ENCODE measurements around the gene AFAP1. TPM values are rescaled to one million over a fixed set of nuclear protein-coding genes. Genes with fewer than 3 reads are reported as not detected.
A peak's percentile ranks its signal among the peaks of the same experiment; 100 is the strongest.

The AFAP1 gene
- polyA plus RNA-seq, 3 donors, result not detected

DNA sequence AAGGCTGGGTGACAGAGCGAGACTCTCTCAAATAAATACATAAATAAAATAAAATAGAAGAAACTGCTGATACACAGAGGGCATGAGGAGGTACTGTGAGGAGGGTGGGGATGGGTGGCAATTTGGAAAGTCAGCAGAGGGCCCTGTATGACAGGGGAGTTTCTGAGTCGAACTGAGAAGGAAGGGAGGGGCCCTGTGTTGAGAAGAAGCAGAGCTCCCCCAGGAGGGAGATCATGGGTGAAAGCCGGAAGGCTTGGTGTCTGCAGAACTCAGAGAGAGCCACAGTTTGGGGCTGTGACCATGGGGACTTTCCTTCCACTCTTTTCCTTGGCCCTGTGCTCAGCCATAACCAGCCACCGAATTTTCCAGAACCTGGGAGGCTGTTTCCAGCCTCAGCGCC, 24.8 kb upstream of the AFAP1 start:
- Mint-ChIP-seq H3K4me1 (peaks cover 7% of the 10 kb centered on the region), H3K36me3 (no peaks in the 10 kb centered on the region), H3K27me3 (ENCODE audit: low read depth in 3 of 3) (peaks cover 32 to 39% (median 32%) of the 10 kb centered on the region in 3 donors), H3K27ac (peak overlapping the region in 1 of 7 donors; percentile 52), H3K9me3 (peaks cover 0 to 4% (median 0%) of the 10 kb centered on the region in 7 donors), H3K4me3 (no peak overlapping the region)
- H3K9me3 ChIP-seq (replicated peaks in 1 of 2; ENCODE audit: control insufficient read depth in 1 of 2, insufficient read depth in 1 of 2, low read length in 2 of 2), result no peaks in the 10 kb centered on the region
- no peak for DNase-seq
- no peaks in the 10 kb centered on the region for H3K27me3 ChIP-seq (ENCODE audit: control insufficient read depth in 2 of 2, insufficient read depth in 2 of 2, low read length in 2 of 2)
- H3K4me1 ChIP-seq (ENCODE audit: control insufficient read depth in 1 of 2, insufficient read depth in 2 of 2, low read length in 2 of 2), result no peaks in the 10 kb centered on the region
- H3K9ac ChIP-seq (ENCODE audit: insufficient read depth, low read length, poor library complexity, severe bottlenecking), result no peak overlapping the region
- intact Hi-C loops (cut with micrococcal nuclease), result no loop called here
- H3K36me3 ChIP-seq (replicated peaks in 1 of 2; ENCODE audit: control insufficient read depth in 1 of 2, insufficient read depth in 2 of 2, low read length in 2 of 2), result no peaks in the 10 kb centered on the region
- TF ChIP-seq CTCF (IDR thresholded peaks at IDR 0.05), result no peak
- H3K27ac ChIP-seq (ENCODE audit: low read depth in 1 of 2, low read length in 2 of 2), result no peak overlapping the region
- no peak overlapping the region for H2AFZ ChIP-seq (ENCODE audit: insufficient read depth, low read depth, low read length, poor library complexity, severe bottlenecking)
- no peaks in the 10 kb centered on the region for H4K20me1 ChIP-seq (ENCODE audit: insufficient read depth, low read length)
- no peak overlapping the region for H3K4me3 ChIP-seq (replicated peaks in 1 of 3; ENCODE audit: low read depth in 2 of 3, low read length in 3 of 3)
- H3K4me2 ChIP-seq (replicated peaks; ENCODE audit: extremely low read depth, low read length, poor library complexity, severe bottlenecking), result no peak overlapping the region
- 86% methylated on average over 4 of the region's 5 CpGs for WGBS (ENCODE audit: insufficient coverage)
- no peaks in the 10 kb centered on the region for H3K79me2 ChIP-seq (ENCODE audit: insufficient read depth, low read length)

DNA sequence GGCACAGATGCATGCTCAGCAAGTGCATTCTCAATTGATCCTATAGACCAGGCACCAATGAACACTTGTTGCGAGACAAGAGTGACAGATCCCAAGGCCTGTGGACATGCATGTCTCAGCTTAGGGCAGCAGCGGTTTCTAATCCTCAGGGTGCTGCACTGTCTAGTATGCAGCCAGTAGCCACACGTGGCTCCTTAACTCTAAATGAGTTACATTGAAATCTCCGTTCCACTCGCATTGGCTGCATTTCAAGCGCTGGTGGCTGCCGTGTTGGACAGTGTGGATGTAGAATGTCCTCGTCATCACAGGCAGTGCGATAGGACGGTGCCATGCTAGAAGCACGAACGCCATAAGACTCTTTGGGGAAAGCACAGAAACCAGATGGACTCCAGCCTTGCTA, 24.0 kb upstream of the AFAP1 start:
- H3K27me3 ChIP-seq (ENCODE audit: control insufficient read depth in 2 of 2, insufficient read depth in 2 of 2, low read length in 2 of 2), result no peaks in the 10 kb centered on the region
- peaks cover 0 to 2% (median 0%) of the 10 kb centered on the region in 7 donors for H3K9me3 Mint-ChIP-seq
- WGBS (ENCODE audit: insufficient coverage), result 92% methylated on average over 11 of the region's 12 CpGs
- intact Hi-C loops (cut with micrococcal nuclease), result no loop called here
- no peak for TF ChIP-seq CTCF (IDR thresholded peaks at IDR 0.05)
- no peak overlapping the region for H3K27ac ChIP-seq (ENCODE audit: low read depth in 1 of 2, low read length in 2 of 2)
- H3K4me2 ChIP-seq (replicated peaks; ENCODE audit: extremely low read depth, low read length, poor library complexity, severe bottlenecking), result no peak overlapping the region
- no peak overlapping the region for H3K4me3 ChIP-seq (replicated peaks in 1 of 3; ENCODE audit: low read depth in 2 of 3, low read length in 3 of 3)
- no peaks in the 10 kb centered on the region for H4K20me1 ChIP-seq (ENCODE audit: insufficient read depth, low read length)
- H3K9me3 ChIP-seq (replicated peaks in 1 of 2; ENCODE audit: control insufficient read depth in 1 of 2, insufficient read depth in 1 of 2, low read length in 2 of 2), result no peaks in the 10 kb centered on the region
- no peak overlapping the region for H3K4me3 Mint-ChIP-seq
- H3K36me3 ChIP-seq (replicated peaks in 1 of 2; ENCODE audit: control insufficient read depth in 1 of 2, insufficient read depth in 2 of 2, low read length in 2 of 2), result no peaks in the 10 kb centered on the region
- no peaks in the 10 kb centered on the region for H3K79me2 ChIP-seq (ENCODE audit: insufficient read depth, low read length)
- no peaks in the 10 kb centered on the region for H3K4me1 ChIP-seq (ENCODE audit: control insufficient read depth in 1 of 2, insufficient read depth in 2 of 2, low read length in 2 of 2)
- peaks cover 31 to 39% (median 35%) of the 10 kb centered on the region in 3 donors for H3K27me3 Mint-ChIP-seq (ENCODE audit: low read depth in 3 of 3)
- DNase-seq, result no peak
- H2AFZ ChIP-seq (ENCODE audit: insufficient read depth, low read depth, low read length, poor library complexity, severe bottlenecking), result no peak overlapping the region
- peaks cover 7% of the 10 kb centered on the region for H3K4me1 Mint-ChIP-seq
- no peak overlapping the region for H3K27ac Mint-ChIP-seq
- no peaks in the 10 kb centered on the region for H3K36me3 Mint-ChIP-seq
- no peak overlapping the region for H3K9ac ChIP-seq (ENCODE audit: insufficient read depth, low read length, poor library complexity, severe bottlenecking)
